Measurements from ENCODE around the gene PLCL1. TPM values are rescaled to one million over a fixed set of nuclear protein-coding genes. Genes with fewer than 3 reads are reported as not detected.

PLCL1 gene
- total RNA-seq, 1 donor from 2014 or later, result 0.08 TPM

DNA sequence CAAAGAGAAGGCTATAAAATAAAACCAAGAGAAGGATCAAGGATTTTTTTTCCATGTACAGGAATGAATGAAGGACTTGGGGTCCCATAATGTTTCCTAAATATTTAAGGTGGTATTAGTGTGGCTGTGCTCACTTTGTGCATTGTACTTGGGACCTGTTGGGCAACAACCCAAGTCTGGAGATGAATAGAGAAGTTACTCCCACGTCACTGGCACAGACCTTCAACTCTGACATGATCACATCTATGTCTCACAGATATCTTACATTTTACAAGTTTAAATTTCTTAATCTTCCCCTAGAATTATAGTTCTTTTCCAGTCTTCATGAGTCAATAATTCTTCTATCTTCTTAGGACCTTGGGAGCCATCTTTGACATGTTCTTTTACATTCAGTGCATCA, 133.4 kb downstream of the PLCL1 start:
- DNase-seq (ENCODE audit: low read depth), result no peak
- H3K4me3 ChIP-seq (ENCODE audit: low read depth, low read length), result no peak overlapping the region
- no peaks in the 10 kb centered on the region for H3K36me3 ChIP-seq (ENCODE audit: control insufficient read depth, insufficient read depth, low read length)
- TF ChIP-seq, protein P1, sequence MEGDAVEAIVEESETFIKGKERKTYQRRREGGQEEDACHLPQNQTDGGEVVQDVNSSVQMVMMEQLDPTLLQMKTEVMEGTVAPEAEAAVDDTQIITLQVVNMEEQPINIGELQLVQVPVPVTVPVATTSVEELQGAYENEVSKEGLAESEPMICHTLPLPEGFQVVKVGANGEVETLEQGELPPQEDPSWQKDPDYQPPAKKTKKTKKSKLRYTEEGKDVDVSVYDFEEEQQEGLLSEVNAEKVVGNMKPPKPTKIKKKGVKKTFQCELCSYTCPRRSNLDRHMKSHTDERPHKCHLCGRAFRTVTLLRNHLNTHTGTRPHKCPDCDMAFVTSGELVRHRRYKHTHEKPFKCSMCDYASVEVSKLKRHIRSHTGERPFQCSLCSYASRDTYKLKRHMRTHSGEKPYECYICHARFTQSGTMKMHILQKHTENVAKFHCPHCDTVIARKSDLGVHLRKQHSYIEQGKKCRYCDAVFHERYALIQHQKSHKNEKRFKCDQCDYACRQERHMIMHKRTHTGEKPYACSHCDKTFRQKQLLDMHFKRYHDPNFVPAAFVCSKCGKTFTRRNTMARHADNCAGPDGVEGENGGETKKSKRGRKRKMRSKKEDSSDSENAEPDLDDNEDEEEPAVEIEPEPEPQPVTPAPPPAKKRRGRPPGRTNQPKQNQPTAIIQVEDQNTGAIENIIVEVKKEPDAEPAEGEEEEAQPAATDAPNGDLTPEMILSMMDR (IDR thresholded peaks at IDR 0.05; ENCODE audit: insufficient read depth, low read length, poor library complexity, severe bottlenecking), result no peak
- no peaks in the 10 kb centered on the region for H3K27me3 ChIP-seq (ENCODE audit: control insufficient read depth, insufficient read depth, low read length)

DNA sequence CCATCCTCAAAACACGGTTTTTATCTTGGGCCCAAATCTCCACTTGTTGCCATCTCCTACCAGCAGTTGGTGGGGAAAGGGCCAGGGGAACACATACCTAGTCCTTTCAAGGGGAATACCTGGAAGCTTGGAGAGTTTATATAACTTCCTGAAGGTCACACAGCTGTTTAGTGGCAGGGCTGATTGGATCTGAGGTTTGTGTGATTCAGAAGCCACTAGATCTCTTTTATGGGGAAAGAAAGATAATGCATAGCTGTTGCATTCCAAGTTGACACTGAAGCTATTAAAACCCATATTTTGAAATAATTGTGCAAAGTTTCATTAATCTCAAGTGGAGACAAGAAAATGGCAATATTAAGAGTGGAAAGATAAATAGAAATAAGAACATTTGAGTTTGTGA, 134.2 kb downstream of the PLCL1 start:
- Histone ChIP-seq H3K36me3 (ENCODE audit: control insufficient read depth, insufficient read depth, low read length) (no peaks in the 10 kb centered on the region), H3K4me3 (ENCODE audit: low read depth, low read length) (no peak overlapping the region), H3K27me3 (ENCODE audit: control insufficient read depth, insufficient read depth, low read length) (no peaks in the 10 kb centered on the region)
- DNase-seq (ENCODE audit: low read depth), result no peak
- TF ChIP-seq, protein P1 (IDR thresholded peaks at IDR 0.05; ENCODE audit: insufficient read depth, low read length, poor library complexity, severe bottlenecking), result no peak

DNA sequence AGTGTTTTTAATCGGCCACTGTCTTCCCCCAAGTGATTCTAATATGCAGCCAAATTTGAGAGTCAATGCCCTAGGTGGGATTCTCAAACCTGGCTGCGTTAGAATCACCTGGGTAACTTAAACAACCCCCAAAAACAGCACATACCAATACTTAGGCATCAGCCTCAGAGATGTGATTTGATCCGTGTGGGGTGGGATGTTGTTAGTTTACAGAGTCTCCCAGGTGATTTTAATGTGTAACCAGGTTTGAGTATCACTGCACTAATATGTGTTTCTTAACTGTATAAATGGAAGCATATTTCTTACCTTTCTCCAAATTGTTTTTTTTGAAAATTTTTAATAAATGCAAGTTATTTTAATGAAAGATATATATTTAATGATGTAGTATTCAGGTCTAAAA, 135.4 kb downstream of the PLCL1 start:
- TF ChIP-seq, protein P1 (IDR thresholded peaks at IDR 0.05; ENCODE audit: insufficient read depth, low read length, poor library complexity, severe bottlenecking), result no peak
- DNase-seq (ENCODE audit: low read depth), result no peak

DNA sequence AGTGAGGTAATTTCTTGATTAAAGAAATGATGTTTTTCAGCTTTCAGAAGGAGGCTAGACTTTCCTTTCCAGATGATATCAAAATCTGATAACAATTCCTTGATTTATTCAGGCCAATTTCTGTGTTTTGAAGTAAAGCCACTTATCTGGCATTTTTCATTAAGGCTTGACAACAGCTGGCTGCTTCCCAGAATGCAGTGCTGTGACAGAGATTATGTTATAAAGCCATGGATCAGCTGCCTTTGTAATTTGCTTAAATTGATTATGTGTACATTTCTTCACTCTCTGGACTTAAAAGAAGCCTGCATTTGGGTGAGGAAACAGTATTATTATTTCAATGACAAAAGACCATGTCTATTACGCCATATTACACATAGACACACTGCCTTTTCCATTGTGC, 136.0 kb downstream of the PLCL1 start:
- no peaks in the 10 kb centered on the region for H3K27me3 ChIP-seq (ENCODE audit: control insufficient read depth, insufficient read depth, low read length)
- no peak overlapping the region for H3K4me3 ChIP-seq (ENCODE audit: low read depth, low read length)
- no peaks in the 10 kb centered on the region for H3K36me3 ChIP-seq (ENCODE audit: control insufficient read depth, insufficient read depth, low read length)
- TF ChIP-seq, protein P1 (IDR thresholded peaks at IDR 0.05; ENCODE audit: insufficient read depth, low read length, poor library complexity, severe bottlenecking), result no peak
- DNase-seq (ENCODE audit: low read depth), result no peak

More for the DNA sequence above, 135.4 kb downstream of the PLCL1 start:
- H3K4me3 ChIP-seq (ENCODE audit: low read depth, low read length), result no peak overlapping the region
- H3K36me3 ChIP-seq (ENCODE audit: control insufficient read depth, insufficient read depth, low read length), result no peaks in the 10 kb centered on the region
- no peaks in the 10 kb centered on the region for H3K27me3 ChIP-seq (ENCODE audit: control insufficient read depth, insufficient read depth, low read length)

DNA sequence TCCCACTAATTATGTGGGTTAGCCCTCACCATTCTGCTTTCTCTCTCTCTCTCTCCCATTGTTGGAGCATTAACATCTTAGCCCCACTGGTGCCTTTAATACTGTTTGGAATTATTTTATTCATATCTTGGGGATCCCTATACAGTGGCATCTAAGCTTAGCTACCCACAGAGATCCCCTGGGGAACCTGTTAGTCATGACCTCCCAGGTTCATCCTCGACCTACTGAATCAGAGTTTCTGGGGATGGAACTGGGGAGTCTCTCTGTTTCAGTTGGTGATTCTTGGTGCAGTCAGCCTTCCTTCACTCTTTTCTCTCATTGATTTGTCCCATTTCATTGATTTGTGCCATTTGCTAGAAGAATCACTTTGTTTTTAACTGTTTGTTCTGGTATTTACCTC, 137.3 kb downstream of the PLCL1 start:
- Histone ChIP-seq H3K36me3 (ENCODE audit: control insufficient read depth, insufficient read depth, low read length) (no peaks in the 10 kb centered on the region), H3K4me3 (ENCODE audit: low read depth, low read length) (no peak overlapping the region), H3K27me3 (ENCODE audit: control insufficient read depth, insufficient read depth, low read length) (no peaks in the 10 kb centered on the region)
- TF ChIP-seq, protein P1 (IDR thresholded peaks at IDR 0.05; ENCODE audit: insufficient read depth, low read length, poor library complexity, severe bottlenecking), result no peak
- no peak for DNase-seq (ENCODE audit: low read depth)

DNA sequence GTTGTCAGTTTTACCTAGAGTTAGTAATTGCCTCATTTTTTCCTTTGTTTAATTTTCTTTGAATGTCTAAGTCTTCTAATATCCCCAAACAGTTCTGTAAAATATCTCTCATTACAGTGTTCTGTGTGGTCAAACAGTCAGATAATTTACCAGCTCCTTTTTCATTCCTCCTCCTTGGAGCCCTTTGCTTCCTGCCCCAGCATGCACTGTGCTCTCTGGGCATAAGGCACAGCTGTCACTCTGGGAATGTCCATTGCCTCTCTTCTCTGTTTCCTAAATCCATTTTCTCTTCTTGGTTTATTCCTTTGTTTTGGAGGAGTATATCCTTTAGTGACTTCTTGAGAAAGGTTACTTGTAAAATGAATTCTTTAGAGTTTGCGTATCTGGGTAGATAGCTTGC, 139.3 kb downstream of the PLCL1 start:
- DNase-seq (ENCODE audit: low read depth), result no peak
- Histone ChIP-seq H3K27me3 (ENCODE audit: control insufficient read depth, insufficient read depth, low read length) (no peaks in the 10 kb centered on the region), H3K4me3 (ENCODE audit: low read depth, low read length) (no peak overlapping the region), H3K36me3 (ENCODE audit: control insufficient read depth, insufficient read depth, low read length) (no peaks in the 10 kb centered on the region)
- TF ChIP-seq, protein P1 (IDR thresholded peaks at IDR 0.05; ENCODE audit: insufficient read depth, low read length, poor library complexity, severe bottlenecking), result no peak

Data from kidney epithelial cell (primary cell).